Endothelial cell of hepatic sinusoid (primary cell): ENCODE results near the gene LAMA2.
"Not testable (repeated sequence)": the region's sequence is repeated elsewhere in the genome, so short reads cannot be mapped to it uniquely, and the experiment has no call there.

Source experiments
- in situ Hi-C: cut with HindIII; loops from 2 replicates; pipeline ENCODE4 v1.10.0; 2017; ENCODE audit warnings: low sequenced_read_pairs

The LAMA2 gene

GRCh38 chr6:129163551-129163950 is 280.6 kb downstream of the LAMA2 start:
- in situ Hi-C loops: no loop called here

- in situ Hi-C loops: no loop called here
These were observed 281.1 kb downstream of the LAMA2 start for GRCh38 chr6:129164032-129164431.

GRCh38 chr6:129172279-129172995 is 289.5 kb downstream of the LAMA2 start:
- in situ Hi-C loops: not testable (repeated sequence)

GRCh38 chr6:129175066-129175465 is 292.1 kb downstream of the LAMA2 start:
- in situ Hi-C loops: no loop called here

- in situ Hi-C loops: no loop called here
These were observed 294.9 kb downstream of the LAMA2 start for GRCh38 chr6:129177801-129178200.

GRCh38 chr6:129179283-129179682 is 296.3 kb downstream of the LAMA2 start:
- in situ Hi-C loops: no loop called here

GRCh38 chr6:129181001-129181400 is 298.1 kb downstream of the LAMA2 start:
- in situ Hi-C loops: no loop called here

GRCh38 chr6:129183187-129183591 is 300.3 kb downstream of the LAMA2 start:
- in situ Hi-C loops: no loop called here

- in situ Hi-C loops: no loop called here
These were observed 300.9 kb downstream of the LAMA2 start for GRCh38 chr6:129183681-129184301.

GRCh38 chr6:129184324-129184723 is 301.4 kb downstream of the LAMA2 start:
- in situ Hi-C loops: no loop called here

GRCh38 chr6:129184808-129185366 is 301.9 kb downstream of the LAMA2 start:
- in situ Hi-C loops: no loop called here

GRCh38 chr6:129186988-129187387 is 304.1 kb downstream of the LAMA2 start:
- in situ Hi-C loops: no loop called here

- in situ Hi-C loops: no loop called here
These were observed 305.4 kb downstream of the LAMA2 start for GRCh38 chr6:129188306-129188705.

GRCh38 chr6:129188795-129189194 is 305.9 kb downstream of the LAMA2 start:
- in situ Hi-C loops: no loop called here

GRCh38 chr6:129189266-129189665 is 306.3 kb downstream of the LAMA2 start:
- in situ Hi-C loops: no loop called here

GRCh38 chr6:129191235-129191634 is 308.3 kb downstream of the LAMA2 start:
- in situ Hi-C loops: no loop called here

GRCh38 chr6:129192458-129192989 is 309.6 kb downstream of the LAMA2 start:
- in situ Hi-C loops: no loop called here

GRCh38 chr6:129194306-129194941 is 311.5 kb downstream of the LAMA2 start:
- in situ Hi-C loops: no loop called here

GRCh38 chr6:129195161-129195560 is 312.2 kb downstream of the LAMA2 start:
- in situ Hi-C loops: no loop called here

- in situ Hi-C loops: no loop called here
These were observed 312.7 kb downstream of the LAMA2 start for GRCh38 chr6:129195643-129196042.

- in situ Hi-C loops: no loop called here
These were observed 314.2 kb downstream of the LAMA2 start for GRCh38 chr6:129197154-129197553.

- in situ Hi-C loops: no loop called here
These were observed 317.2 kb downstream of the LAMA2 start for GRCh38 chr6:129200151-129200550.
